Upper lobe of right lung (tissue), 1 donor: ENCODE data around the gene GPR176. TPM values are rescaled to one million over a fixed set of nuclear protein-coding genes. Genes with fewer than 3 reads are reported as not detected.

Experiments
- ATAC-seq: fragments of 200-7000 bp; cut with Tn5 transposase; one replicate; pipeline ENCODE4 v1.9.1; 2020; ENCODE audit warnings: mild to moderate bottlenecking, moderate library complexity
- DNase-seq: peaks from one replicate; pipeline ENCODE4 v3.0.0-alpha.2; 2020
- H3K27ac ChIP-seq: fragments of 200-600 bp; one replicate; pipeline ENCODE4 v1.8.0; 2022
- H3K27me3 ChIP-seq: fragments of 200-600 bp; one replicate; pipeline ENCODE4 v1.8.0; 2022; ENCODE audit warnings: mild to moderate bottlenecking
- H3K36me3 ChIP-seq: fragments of 200-600 bp; one replicate; pipeline ENCODE4 v1.8.0; 2022
- H3K4me1 ChIP-seq: fragments of 200-600 bp; one replicate; pipeline ENCODE4 v1.8.0; 2022
- H3K4me3 ChIP-seq: fragments of 200-600 bp; one replicate; pipeline ENCODE4 v1.8.0; 2022; ENCODE audit warnings: mild to moderate bottlenecking
- H3K9me3 ChIP-seq: fragments of 200-600 bp; one replicate; pipeline ENCODE4 v1.8.0; 2022
- intact Hi-C: fragments of 100-400 bp; cut with DNase I; formaldehyde crosslinking; loops from one replicate; pipeline ENCODE4 v1.11.0; 2022
- total RNA-seq: library from RNA; stranded (reverse); fragmentation: NEBNext Ultra II Directional; extraction: Animal tissue kit (Norgen Biotek cat#: 25700); gene quantifications from one replicate; pipeline ENCODE4 v1.2.1, GENCODE V29; 2021
- TF ChIP-seq, protein P1 (sequence below): fragments of 200-600 bp; IDR thresholded peaks from one replicate; pipeline ENCODE4 v1.8.0; 2022; ENCODE audit warnings: antibody characterized with exemption
- donor health status: DM: no; HTN: yes; CAD: no; lungs with severe emphysema.

The GPR176 gene
- total RNA-seq, 1 donor from 2014 or later: 4.6 TPM

DNA sequence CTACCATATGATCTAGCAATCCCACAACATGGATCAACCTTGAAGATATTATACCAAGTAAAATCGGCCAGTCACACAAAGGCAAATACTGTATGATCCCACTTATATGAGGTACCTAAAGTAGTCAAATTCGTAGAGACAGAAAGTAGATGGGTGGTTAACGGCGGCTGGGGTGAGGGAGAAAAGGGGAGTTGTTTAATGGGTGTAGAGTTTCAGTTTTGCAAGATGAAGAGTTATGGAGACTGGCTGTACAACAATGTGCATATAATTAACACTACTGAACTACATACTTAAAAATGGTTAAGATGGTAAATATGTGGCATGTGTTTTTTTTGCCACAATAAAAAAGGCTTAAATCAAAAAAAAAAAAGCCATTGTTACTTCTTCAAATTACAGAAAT is 60.4 kb downstream of the GPR176 start:
- TF ChIP-seq, protein P1, sequence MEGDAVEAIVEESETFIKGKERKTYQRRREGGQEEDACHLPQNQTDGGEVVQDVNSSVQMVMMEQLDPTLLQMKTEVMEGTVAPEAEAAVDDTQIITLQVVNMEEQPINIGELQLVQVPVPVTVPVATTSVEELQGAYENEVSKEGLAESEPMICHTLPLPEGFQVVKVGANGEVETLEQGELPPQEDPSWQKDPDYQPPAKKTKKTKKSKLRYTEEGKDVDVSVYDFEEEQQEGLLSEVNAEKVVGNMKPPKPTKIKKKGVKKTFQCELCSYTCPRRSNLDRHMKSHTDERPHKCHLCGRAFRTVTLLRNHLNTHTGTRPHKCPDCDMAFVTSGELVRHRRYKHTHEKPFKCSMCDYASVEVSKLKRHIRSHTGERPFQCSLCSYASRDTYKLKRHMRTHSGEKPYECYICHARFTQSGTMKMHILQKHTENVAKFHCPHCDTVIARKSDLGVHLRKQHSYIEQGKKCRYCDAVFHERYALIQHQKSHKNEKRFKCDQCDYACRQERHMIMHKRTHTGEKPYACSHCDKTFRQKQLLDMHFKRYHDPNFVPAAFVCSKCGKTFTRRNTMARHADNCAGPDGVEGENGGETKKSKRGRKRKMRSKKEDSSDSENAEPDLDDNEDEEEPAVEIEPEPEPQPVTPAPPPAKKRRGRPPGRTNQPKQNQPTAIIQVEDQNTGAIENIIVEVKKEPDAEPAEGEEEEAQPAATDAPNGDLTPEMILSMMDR: no peak
- Histone ChIP-seq H3K4me1 (no peaks in the 10 kb centered on the region), H3K27me3 (no peaks in the 10 kb centered on the region), H3K4me3 (no peak overlapping the region), H3K36me3 (no peaks in the 10 kb centered on the region), H3K27ac (no peak overlapping the region), H3K9me3 (no peaks in the 10 kb centered on the region)
- intact Hi-C loops: no loop called here
- ATAC-seq (no peak), DNase-seq (no peak)

DNA sequence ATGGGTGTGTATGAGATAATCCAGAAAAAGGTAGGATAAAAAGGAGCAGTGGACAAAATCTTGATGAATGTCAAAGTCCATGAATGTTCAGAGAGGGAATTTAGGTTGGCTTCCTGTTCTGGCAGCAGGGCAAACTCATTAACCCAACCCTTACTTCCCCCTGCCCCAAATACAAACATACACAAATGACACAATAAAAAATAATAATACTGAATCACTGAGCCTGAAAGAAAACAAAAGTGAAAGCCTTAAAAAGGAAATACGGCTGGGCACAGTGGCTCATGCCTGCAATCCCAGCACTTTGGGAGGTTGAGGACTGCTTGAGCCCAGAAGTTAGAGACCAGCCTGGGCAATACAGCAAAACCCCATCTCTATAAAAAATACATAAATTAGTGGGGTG is 62.9 kb downstream of the GPR176 start:
- TF ChIP-seq, protein P1: no peak
- no peak for ATAC-seq
- Histone ChIP-seq H3K27ac (no peak overlapping the region), H3K9me3 (no peaks in the 10 kb centered on the region), H3K4me1 (no peaks in the 10 kb centered on the region), H3K27me3 (no peaks in the 10 kb centered on the region), H3K4me3 (no peak overlapping the region), H3K36me3 (no peaks in the 10 kb centered on the region)
- no peak for DNase-seq
- intact Hi-C loops: no loop called here

DNA sequence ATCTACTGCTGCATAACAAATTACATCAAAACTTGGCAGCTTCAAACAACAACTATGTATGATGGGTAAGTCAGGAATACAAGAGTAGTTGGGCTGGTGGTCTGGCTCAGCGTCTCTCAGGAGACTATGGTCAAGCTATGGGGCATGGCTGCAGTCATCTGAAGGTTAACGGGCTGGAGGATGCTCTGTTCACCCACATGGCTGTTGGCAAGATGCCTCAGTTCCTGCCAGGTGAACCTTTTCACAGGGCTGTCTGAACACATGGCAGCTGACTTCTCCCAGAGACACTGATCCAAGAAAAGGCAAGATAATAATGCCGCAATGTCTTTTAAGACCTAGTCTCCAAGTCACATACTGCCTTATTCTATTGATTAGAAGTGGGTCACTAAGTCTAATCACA is 63.7 kb downstream of the GPR176 start:
- intact Hi-C loops: no loop called here
- no peaks in the 10 kb centered on the region for H3K36me3 ChIP-seq
- no peak overlapping the region for H3K4me3 ChIP-seq
- no peaks in the 10 kb centered on the region for H3K27me3 ChIP-seq
- H3K9me3 ChIP-seq: no peaks in the 10 kb centered on the region
- H3K4me1 ChIP-seq: no peaks in the 10 kb centered on the region
- DNase-seq: no peak
- no peak for ATAC-seq
- no peak overlapping the region for H3K27ac ChIP-seq
- TF ChIP-seq, protein P1: no peak

DNA sequence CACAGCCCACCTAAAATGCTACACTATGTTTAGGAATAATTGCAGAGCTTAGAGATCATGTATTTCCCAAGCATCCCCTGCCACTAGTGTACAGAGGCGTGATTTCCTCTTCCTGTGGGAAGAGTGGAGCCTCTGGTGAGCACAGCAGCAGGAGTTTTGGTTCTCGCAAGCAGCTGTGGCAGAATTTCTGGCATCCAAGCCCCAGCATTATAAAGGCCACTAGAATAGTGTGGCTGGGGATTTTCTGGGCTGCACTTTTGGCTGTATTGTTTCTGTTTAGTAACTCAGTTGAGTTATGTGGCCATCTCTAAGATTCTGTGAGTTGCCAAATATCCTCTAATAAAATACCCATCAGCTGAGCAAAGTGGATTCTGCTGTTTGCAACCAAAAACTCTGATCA is 64.7 kb downstream of the GPR176 start:
- no peak overlapping the region for H3K27ac ChIP-seq
- no peak for DNase-seq
- no peak for ATAC-seq
- no peaks in the 10 kb centered on the region for H3K4me1 ChIP-seq
- H3K36me3 ChIP-seq: no peaks in the 10 kb centered on the region
- intact Hi-C loops: no loop called here
- TF ChIP-seq, protein P1: no peak
- H3K4me3 ChIP-seq: no peak overlapping the region
- H3K9me3 ChIP-seq: no peaks in the 10 kb centered on the region
- H3K27me3 ChIP-seq: no peaks in the 10 kb centered on the region

DNA sequence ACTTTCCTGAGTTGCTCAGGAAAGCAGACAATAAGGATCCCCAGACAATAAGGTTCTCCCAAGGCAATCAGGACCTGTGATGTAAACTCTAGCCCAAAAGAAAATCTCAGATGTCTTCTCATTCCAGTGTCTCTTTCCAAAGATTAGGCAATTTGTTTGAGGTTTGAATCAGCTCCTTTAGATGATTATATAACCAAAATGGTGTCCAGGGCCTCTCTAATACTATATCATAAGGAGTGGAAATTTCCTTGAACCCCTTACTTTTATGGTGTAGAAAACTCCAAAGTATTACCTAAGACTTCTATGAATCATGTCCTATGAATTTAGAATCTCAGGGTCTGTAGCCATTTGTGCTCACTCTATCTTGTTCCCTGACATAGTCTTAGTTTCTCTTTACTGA is 65.9 kb downstream of the GPR176 start:
- Histone ChIP-seq H3K36me3 (no peaks in the 10 kb centered on the region), H3K4me1 (no peaks in the 10 kb centered on the region), H3K9me3 (no peaks in the 10 kb centered on the region), H3K27ac (no peak overlapping the region), H3K4me3 (no peak overlapping the region), H3K27me3 (no peaks in the 10 kb centered on the region)
- TF ChIP-seq, protein P1: no peak
- ATAC-seq: no peak
- DNase-seq: no peak
- intact Hi-C loops: no loop called here

DNA sequence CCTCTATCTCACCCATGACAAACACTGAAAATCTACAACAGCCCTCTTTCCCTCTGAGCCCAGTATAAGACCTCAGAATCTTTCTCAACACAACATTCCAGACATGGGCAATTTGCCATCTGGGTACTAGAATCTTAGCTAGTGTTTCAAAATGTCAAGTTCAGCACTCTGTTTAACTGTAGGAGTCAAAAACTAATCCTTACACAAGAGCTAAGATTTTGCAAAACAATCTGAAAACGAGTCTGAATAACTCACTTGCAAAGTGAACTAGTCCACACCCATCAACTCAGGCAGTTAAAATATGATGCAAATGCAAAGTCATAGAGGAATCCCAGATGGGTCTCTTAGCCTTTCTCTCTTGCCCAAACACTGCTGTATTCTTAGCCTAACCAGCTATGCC is 67.8 kb downstream of the GPR176 start:
- TF ChIP-seq, protein P1: no peak

More for the DNA sequence above, 67.8 kb downstream of the GPR176 start:
- peak; percentile 62 for ATAC-seq
- intact Hi-C loops: no loop called here
- no peak overlapping the region for H3K4me3 ChIP-seq
- H3K27ac ChIP-seq: no peak overlapping the region
- DNase-seq: no peak
- H3K36me3 ChIP-seq: no peaks in the 10 kb centered on the region
- no peaks in the 10 kb centered on the region for H3K9me3 ChIP-seq
- no peaks in the 10 kb centered on the region for H3K27me3 ChIP-seq
- H3K4me1 ChIP-seq: no peaks in the 10 kb centered on the region
